ENCODE measurements around the gene CCDC102A.

The CCDC102A gene

DNA sequence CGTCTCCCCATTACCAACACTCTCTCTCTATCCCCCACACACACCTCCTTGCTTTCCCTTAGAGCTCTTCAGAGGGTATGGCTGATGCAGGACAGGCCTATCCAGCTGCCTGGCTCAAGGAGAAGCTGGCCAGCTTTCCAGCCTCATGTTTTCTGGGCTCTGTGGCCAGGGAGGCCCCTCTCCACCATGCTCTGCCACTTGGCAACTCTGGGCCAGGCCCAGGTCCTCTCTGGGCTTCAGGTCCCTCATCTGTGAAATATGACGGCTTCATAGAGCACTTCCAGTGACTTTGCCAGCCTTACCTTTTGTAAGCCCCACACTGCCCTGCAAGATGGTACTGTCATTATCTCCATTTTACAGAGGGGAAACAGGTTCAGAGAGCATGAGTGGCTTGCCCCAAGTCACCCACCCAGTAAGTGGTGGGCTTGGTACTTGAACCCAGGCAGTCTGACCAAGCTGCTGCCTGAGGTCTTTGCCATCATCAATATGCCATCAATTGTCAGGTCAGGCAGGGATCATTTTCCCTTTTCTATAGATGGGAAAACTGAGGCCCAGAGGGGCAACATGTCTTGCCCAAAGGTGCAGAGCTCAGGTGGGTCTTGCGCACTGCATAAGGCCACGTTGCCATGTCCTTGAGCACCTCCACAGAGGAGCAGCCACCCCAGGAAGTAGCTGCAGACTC, 5.5 kb upstream of the CCDC102A start:
- H3K4me3 ChIP-seq (ENCODE audit: low read length): no peak overlapping the region
- no peak for TF ChIP-seq CTCF (conservative IDR thresholded peaks at IDR 0.05; ENCODE audit: low read length)
- no peak for DNase-seq (ENCODE audit: low read depth)

- no peak for DNase-seq (ENCODE audit: low read depth)
- no peak for TF ChIP-seq CTCF (conservative IDR thresholded peaks at IDR 0.05; ENCODE audit: low read length)
- H3K4me3 ChIP-seq (ENCODE audit: low read length): no peak overlapping the region
Observed at GRCh38 chr16:57540906-57541753, 4.8 kb upstream of the CCDC102A start.

DNA sequence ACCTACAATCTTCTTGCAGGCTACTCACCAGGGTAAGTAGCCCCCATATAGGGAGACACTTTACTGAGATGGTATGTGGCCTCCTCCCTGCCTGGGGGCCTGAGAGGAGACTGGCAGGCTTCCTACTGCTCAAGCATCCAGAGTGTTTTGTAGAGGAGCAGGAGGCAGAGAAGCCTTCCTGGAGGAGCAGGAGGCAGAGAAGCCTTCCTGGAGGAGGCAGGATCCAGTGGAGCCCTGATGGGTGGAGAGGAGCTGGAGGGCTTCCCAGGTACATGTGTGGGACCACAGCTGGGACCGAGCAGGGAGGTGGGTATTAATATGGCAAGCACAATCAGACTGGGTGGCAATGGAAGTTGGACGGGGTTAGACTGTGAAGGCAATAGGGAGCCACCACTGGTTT, 4.0 kb upstream of the CCDC102A start:
- no peak for TF ChIP-seq CTCF (conservative IDR thresholded peaks at IDR 0.05; ENCODE audit: low read length)
- no peak overlapping the region for H3K4me3 ChIP-seq (ENCODE audit: low read length)
- DNase-seq (ENCODE audit: low read depth): no peak

DNA sequence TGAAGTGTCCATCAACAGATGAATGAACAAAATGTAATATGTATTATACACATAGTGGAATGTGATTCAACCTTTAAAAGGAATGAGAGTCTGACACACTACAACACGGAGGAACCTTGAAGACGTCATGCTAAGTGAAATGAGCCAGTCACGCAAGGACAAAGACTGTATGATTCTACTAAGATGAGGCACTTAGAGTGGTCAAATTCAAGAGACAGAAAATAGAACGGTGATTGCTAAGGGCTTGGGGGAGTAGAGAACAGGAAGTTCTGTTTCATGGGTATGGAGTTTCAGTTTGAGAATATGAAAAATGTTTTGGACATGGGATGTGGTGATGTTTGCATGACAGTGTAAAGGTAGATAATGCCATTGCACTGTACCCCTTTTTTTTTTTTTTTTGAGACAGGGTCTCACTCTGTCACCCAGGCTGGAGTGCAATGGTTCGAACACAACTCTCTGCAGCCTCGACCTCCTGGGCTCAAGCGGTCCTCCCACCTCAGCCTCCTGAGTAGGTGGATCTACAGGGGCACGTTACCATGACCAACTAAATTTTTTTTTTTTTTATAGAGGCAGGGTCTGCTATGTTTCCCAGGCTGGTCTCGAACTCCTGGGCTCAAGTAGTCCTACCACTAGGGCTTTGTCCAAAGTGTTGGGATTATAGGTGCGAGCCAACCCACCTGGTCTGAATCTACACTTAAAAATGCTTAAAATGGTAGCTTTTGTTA, 2.9 kb upstream of the CCDC102A start:
- DNase-seq (ENCODE audit: low read depth): no peak
- H3K4me3 ChIP-seq (ENCODE audit: low read length): no peak overlapping the region
- TF ChIP-seq CTCF (conservative IDR thresholded peaks at IDR 0.05; ENCODE audit: low read length): no peak

DNA sequence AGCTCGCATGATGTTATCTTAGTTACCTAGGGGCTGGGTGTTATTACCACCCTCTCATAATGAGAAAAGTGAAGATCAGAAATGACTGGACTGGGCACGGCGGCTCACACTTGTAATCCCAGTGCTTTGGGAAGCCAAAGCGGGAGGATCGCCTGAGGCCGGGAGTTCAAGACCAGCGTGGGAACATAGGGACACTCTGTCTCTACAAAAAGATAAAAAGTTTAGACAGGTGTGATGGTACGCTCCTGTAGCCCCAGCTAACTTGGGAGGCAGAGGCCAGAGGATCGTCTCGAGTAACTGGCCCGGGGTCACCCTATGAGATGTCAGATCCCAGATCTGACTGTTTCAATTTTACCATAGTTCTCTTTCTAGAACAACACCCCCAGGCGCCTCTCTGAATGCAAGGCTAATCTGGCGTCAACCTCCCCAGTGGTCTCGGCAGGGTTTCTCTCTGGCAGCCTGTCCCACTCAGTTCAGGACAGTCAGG, 1.9 kb upstream of the CCDC102A start:
- DNase-seq (ENCODE audit: low read depth): no peak
- no peak overlapping the region for H3K4me3 ChIP-seq (ENCODE audit: low read length)
- TF ChIP-seq CTCF (conservative IDR thresholded peaks at IDR 0.05; ENCODE audit: low read length): no peak

GRCh38 chr16:57537581-57538234, 1.3 kb upstream of the CCDC102A start:
- no peak for DNase-seq (ENCODE audit: low read depth)
- no peak for TF ChIP-seq CTCF (conservative IDR thresholded peaks at IDR 0.05; ENCODE audit: low read length)
- H3K4me3 ChIP-seq (ENCODE audit: low read length): no peak overlapping the region; the same call in 1 of the 2 replicates
